HG03280 (cell line): ENCODE results near the gene SLC39A11.
"Not testable (repeated sequence)": the region's sequence is repeated elsewhere in the genome, so short reads cannot be mapped to it uniquely, and the experiment has no call there.

Experiments
- ATAC-seq: cut with Tn5 transposase; IDR thresholded peaks from one replicate; pipeline ENCODE4 v1.9.1; 2021; ENCODE audit warnings: mild to moderate bottlenecking, moderate library complexity; ENCODE audit not compliant: unreplicated experiment

SLC39A11 gene

GRCh38 chr17:72643575-72644216 is 448.8 kb downstream of the SLC39A11 start:
- ATAC-seq: no peak

- no peak for ATAC-seq
Measured at GRCh38 chr17:72642720-72643119, 449.8 kb downstream of the SLC39A11 start.

- ATAC-seq: no peak
Measured at GRCh38 chr17:72640415-72641165, 451.9 kb downstream of the SLC39A11 start.

GRCh38 chr17:72639711-72640110 is 452.8 kb downstream of the SLC39A11 start:
- ATAC-seq: no peak

GRCh38 chr17:72638932-72639331 is 453.6 kb downstream of the SLC39A11 start:
- not testable (repeated sequence) for ATAC-seq

- ATAC-seq: no peak
Measured at GRCh38 chr17:72635034-72635635, 457.4 kb downstream of the SLC39A11 start.

- no peak for ATAC-seq
Measured at GRCh38 chr17:72634621-72635020, 457.9 kb downstream of the SLC39A11 start.

- ATAC-seq: no peak
Measured at GRCh38 chr17:72631949-72632684, 460.4 kb downstream of the SLC39A11 start.

- ATAC-seq: no peak
Measured at GRCh38 chr17:72631568-72631948, 460.9 kb downstream of the SLC39A11 start.

GRCh38 chr17:72624652-72625051 is 467.8 kb downstream of the SLC39A11 start:
- no peak for ATAC-seq

GRCh38 chr17:72624226-72624625 is 468.3 kb downstream of the SLC39A11 start:
- no peak for ATAC-seq

- ATAC-seq: no peak
Measured at GRCh38 chr17:72622661-72623433, 469.6 kb downstream of the SLC39A11 start.

GRCh38 chr17:72619976-72620650 is 472.4 kb downstream of the SLC39A11 start:
- ATAC-seq: no peak

- no peak for ATAC-seq
Measured at GRCh38 chr17:72618001-72618509, 474.4 kb downstream of the SLC39A11 start.

GRCh38 chr17:72617557-72617956 is 474.9 kb downstream of the SLC39A11 start:
- no peak for ATAC-seq

GRCh38 chr17:72616447-72616846 is 476.0 kb downstream of the SLC39A11 start:
- no peak for ATAC-seq

GRCh38 chr17:72615627-72615991 is 476.9 kb downstream of the SLC39A11 start:
- ATAC-seq: no peak

GRCh38 chr17:72614871-72615626 is 477.4 kb downstream of the SLC39A11 start:
- no peak for ATAC-seq

- no peak for ATAC-seq
Measured at GRCh38 chr17:72614476-72614870, 478.0 kb downstream of the SLC39A11 start.
